Measurements from ENCODE around the gene NFYC.

Gene NFYC

GRCh38 chr1:40650075-40650474 lies 41.4 kb upstream of the NFYC start:
- H3K4me3 ChIP-seq (replicated peaks in 1 of 2; ENCODE audit: low read depth in 2 of 2, low read length in 2 of 2): no peak overlapping the region
- peak in 1 of 2 donors; percentile 58 for DNase-seq (ENCODE audit: low read depth in 2 of 2)
- TF ChIP-seq, protein P1, sequence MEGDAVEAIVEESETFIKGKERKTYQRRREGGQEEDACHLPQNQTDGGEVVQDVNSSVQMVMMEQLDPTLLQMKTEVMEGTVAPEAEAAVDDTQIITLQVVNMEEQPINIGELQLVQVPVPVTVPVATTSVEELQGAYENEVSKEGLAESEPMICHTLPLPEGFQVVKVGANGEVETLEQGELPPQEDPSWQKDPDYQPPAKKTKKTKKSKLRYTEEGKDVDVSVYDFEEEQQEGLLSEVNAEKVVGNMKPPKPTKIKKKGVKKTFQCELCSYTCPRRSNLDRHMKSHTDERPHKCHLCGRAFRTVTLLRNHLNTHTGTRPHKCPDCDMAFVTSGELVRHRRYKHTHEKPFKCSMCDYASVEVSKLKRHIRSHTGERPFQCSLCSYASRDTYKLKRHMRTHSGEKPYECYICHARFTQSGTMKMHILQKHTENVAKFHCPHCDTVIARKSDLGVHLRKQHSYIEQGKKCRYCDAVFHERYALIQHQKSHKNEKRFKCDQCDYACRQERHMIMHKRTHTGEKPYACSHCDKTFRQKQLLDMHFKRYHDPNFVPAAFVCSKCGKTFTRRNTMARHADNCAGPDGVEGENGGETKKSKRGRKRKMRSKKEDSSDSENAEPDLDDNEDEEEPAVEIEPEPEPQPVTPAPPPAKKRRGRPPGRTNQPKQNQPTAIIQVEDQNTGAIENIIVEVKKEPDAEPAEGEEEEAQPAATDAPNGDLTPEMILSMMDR (IDR thresholded peaks at IDR 0.05; ENCODE audit: low read depth, low read length): peak; percentile 53

- no peak overlapping the region for H3K4me3 ChIP-seq (replicated peaks in 1 of 2; ENCODE audit: low read depth in 2 of 2, low read length in 2 of 2)
- TF ChIP-seq, protein P1 (IDR thresholded peaks at IDR 0.05; ENCODE audit: low read depth, low read length): no peak
- DNase-seq (ENCODE audit: low read depth in 2 of 2): no peak
Measured at GRCh38 chr1:40651138-40651857, 40.2 kb upstream of the NFYC start.

- no peak for DNase-seq (ENCODE audit: low read depth in 2 of 2)
- TF ChIP-seq, protein P1 (IDR thresholded peaks at IDR 0.05; ENCODE audit: low read depth, low read length): no peak
- H3K4me3 ChIP-seq (replicated peaks in 1 of 2; ENCODE audit: low read depth in 2 of 2, low read length in 2 of 2): no peak overlapping the region
Measured at GRCh38 chr1:40652468-40652867, 39.0 kb upstream of the NFYC start.

GRCh38 chr1:40652979-40653378 lies 38.5 kb upstream of the NFYC start:
- H3K4me3 ChIP-seq (replicated peaks in 1 of 2; ENCODE audit: low read depth in 2 of 2, low read length in 2 of 2): no peak overlapping the region
- DNase-seq (ENCODE audit: low read depth in 2 of 2): no peak
- TF ChIP-seq, protein P1 (IDR thresholded peaks at IDR 0.05; ENCODE audit: low read depth, low read length): no peak

GRCh38 chr1:40653851-40654537 lies 37.5 kb upstream of the NFYC start:
- DNase-seq (ENCODE audit: low read depth in 2 of 2): no peak
- TF ChIP-seq, protein P1 (IDR thresholded peaks at IDR 0.05; ENCODE audit: low read depth, low read length): no peak
- no peak overlapping the region for H3K4me3 ChIP-seq (replicated peaks in 1 of 2; ENCODE audit: low read depth in 2 of 2, low read length in 2 of 2)

GRCh38 chr1:40657046-40657445 lies 34.5 kb upstream of the NFYC start:
- no peak overlapping the region for H3K4me3 ChIP-seq (replicated peaks in 1 of 2; ENCODE audit: low read depth in 2 of 2, low read length in 2 of 2)
- TF ChIP-seq, protein P1 (IDR thresholded peaks at IDR 0.05; ENCODE audit: low read depth, low read length): no peak
- no peak for DNase-seq (ENCODE audit: low read depth in 2 of 2)
